Upper lobe of left lung (tissue), 6 donors: ENCODE data around the gene KCNK4. TPM values are rescaled to one million over a fixed set of nuclear protein-coding genes. Genes with fewer than 3 reads are reported as not detected.

Experiments used
- ATAC-seq, 2 donors: fragments of 200-7000 bp; cut with Tn5 transposase; one replicate each; pipeline ENCODE4 v1.9.1; 2022; ENCODE audit warnings: mild to moderate bottlenecking in 2 of 2, moderate library complexity in 2 of 2; ENCODE audit not compliant: low FRiP score in 2 of 2
- DNase-seq, 2 donors: peaks; one replicate each; pipeline ENCODE4 v3.0.0-alpha.2; 2019 to 2020
- H3K27ac ChIP-seq, 4 donors: fragments of 200-600 bp; sonication (generic); one replicate each; pipeline ENCODE4 v1.5.1; 2016 to 2019
- H3K27me3 ChIP-seq, 4 donors: fragments of 200-600 bp; sonication (generic); one replicate each; pipeline ENCODE4 v1.5.1; 2017 to 2019
- H3K36me3 ChIP-seq, 4 donors: fragments of 200-600 bp; sonication (generic); one replicate each; pipeline ENCODE4 v1.5.1; 2016 to 2019
- H3K4me1 ChIP-seq, 4 donors: fragments of 200-600 bp; sonication (generic); one replicate each; pipeline ENCODE4 v1.5.1; 2018 to 2019
- H3K4me3 ChIP-seq, 4 donors: fragments of 200-600 bp; sonication (generic); one replicate each; pipeline ENCODE4 v1.5.1; 2017 to 2019; ENCODE audit warnings: mild to moderate bottlenecking in 2 of 4, moderate library complexity in 1 of 4
- H3K9me3 ChIP-seq, 4 donors: fragments of 200-600 bp; sonication (generic); one replicate each; pipeline ENCODE4 v1.5.1; 2018 to 2019
- EP300 ChIP-seq, 4 donors: sonication (generic); formaldehyde crosslinking; IDR thresholded peaks; one replicate each; pipeline ENCODE4 v1.5.1; 2017; ENCODE audit warnings: antibody characterized with exemption in 4 of 4, control low read depth in 2 of 4
- POLR2A ChIP-seq, 4 donors: fragments of 450-650 bp; IDR thresholded peaks; one replicate each; pipeline ENCODE4 v1.5.1; 2016 to 2017; ENCODE audit warnings: antibody characterized with exemption in 4 of 4, mild to moderate bottlenecking in 2 of 4
- POLR2AphosphoS5 ChIP-seq, 2 donors: sonication (generic); formaldehyde crosslinking; IDR thresholded peaks; one replicate each; pipeline ENCODE4 v1.5.1; 2017; ENCODE audit warnings: antibody characterized with exemption in 2 of 2
- WGBS, 2 donors: methylation state at CpG; one replicate each; pipeline ENCODE4 v1.1.5; 2017 to 2018; 5-methylcytosine and 5-hydroxymethylcytosine counted together
- total RNA-seq, 6 donors: library from RNA; depleted of rRNA in 4 of 6; stranded (reverse); fragments of >200 nt in 4 of 6; gene quantifications; one replicate each; pipeline versions ENCODE4 v1.1.0 to v1.2.1, GENCODE V29; 2016 to 2021
- TF ChIP-seq, protein P1 (sequence below), 6 experiments: fragments of 450-650 bp in 4 of 6; fragments of 200-600 bp in 2 of 6; sonication (generic) in 2 of 6; IDR thresholded peaks; one replicate each; pipeline ENCODE4 v1.5.1; 2016 to 2019; ENCODE audit warnings: antibody characterized with exemption in 6 of 6
- donor health status: DM: no; HTN: no; CAD: no; lungs with moderate emphysema.
- donor health status: DM: no; HTN: yes; CAD: no; lungs with severe emphysema.

The KCNK4 gene
- total RNA-seq, 6 donors from 2014 or later = 0.17 to 0.55 (median 0.26) TPM; not detected in 3

GRCh38 chr11:64267207-64267945 lies 23.7 kb upstream of the KCNK4 start:
- Histone ChIP-seq H3K36me3 (peaks cover 4 to 48% (median 42%) of the 10 kb centered on the region in 4 donors), H3K4me1 (peaks cover 26 to 35% (median 29%) of the 10 kb centered on the region in 4 donors), H3K4me3 (no peak overlapping the region), H3K9me3 (no peaks in the 10 kb centered on the region), H3K27ac (peak overlapping the region; percentile 96 to 98 (median 96)), H3K27me3 (no peaks in the 10 kb centered on the region)
- DNase-seq = peak in 1 of 2 donors; percentile 85
- no peak for ATAC-seq
- 65 to 77% methylated on average over 17 to 24 of the region's 27 CpGs for WGBS, 2 donors
- TF ChIP-seq EP300 (IDR thresholded peaks at IDR 0.05) (no peak), POLR2AphosphoS5 (IDR thresholded peaks at IDR 0.05) (no peak), POLR2A (IDR thresholded peaks at IDR 0.05) (no peak)
- TF ChIP-seq, protein P1, sequence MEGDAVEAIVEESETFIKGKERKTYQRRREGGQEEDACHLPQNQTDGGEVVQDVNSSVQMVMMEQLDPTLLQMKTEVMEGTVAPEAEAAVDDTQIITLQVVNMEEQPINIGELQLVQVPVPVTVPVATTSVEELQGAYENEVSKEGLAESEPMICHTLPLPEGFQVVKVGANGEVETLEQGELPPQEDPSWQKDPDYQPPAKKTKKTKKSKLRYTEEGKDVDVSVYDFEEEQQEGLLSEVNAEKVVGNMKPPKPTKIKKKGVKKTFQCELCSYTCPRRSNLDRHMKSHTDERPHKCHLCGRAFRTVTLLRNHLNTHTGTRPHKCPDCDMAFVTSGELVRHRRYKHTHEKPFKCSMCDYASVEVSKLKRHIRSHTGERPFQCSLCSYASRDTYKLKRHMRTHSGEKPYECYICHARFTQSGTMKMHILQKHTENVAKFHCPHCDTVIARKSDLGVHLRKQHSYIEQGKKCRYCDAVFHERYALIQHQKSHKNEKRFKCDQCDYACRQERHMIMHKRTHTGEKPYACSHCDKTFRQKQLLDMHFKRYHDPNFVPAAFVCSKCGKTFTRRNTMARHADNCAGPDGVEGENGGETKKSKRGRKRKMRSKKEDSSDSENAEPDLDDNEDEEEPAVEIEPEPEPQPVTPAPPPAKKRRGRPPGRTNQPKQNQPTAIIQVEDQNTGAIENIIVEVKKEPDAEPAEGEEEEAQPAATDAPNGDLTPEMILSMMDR (IDR thresholded peaks at IDR 0.05) = no peak

DNA sequence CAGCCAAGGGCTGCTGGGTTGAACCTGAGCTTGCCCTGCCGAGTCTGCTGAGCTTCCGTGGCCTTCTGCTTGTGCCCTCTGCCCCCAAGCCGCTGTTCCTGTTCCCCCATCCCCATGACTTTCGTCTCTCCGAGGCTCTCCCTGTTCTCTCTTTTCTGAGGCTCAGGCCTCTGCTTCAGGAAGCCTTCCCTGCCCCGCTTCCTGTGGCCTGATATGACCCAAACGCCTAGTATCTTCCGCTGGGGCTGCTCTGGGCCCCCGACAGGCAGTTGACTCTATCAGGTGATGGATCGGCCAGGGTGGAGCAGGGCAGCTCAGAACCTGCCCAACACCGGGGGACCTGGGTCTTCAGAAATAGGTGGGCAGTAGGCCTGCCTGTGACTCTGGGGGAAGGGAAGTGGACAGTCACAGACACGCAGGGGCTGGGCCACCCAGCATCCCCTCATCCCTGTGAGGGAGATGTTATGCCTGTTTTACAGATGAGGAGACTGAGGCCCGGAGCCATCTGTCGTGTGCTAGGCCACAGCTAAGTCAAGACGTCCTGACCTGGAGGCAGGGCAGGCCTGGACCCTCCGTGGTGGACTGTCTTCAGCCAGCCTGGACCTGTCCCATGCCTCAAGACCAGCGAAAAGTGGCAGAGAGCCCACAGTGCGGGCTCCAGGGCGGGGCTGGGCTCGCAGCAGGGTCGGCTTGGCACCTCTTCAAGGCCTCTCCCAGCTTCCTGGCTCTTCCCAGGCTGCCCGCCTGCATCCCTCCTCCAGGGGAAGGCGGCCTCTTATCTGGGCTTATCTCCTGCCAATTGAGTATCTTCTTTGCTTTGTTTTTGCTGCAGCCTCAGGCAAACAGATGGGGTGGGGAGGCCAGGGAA lies 22.8 kb upstream of the KCNK4 start:
- 25 to 52% methylated on average over 12 to 22 of the region's 23 CpGs for WGBS, 2 donors
- peak; percentile 51 to 87 for DNase-seq
- no peak for ATAC-seq
- peaks cover 1 to 39% (median 33%) of the 10 kb centered on the region in 4 donors for H3K36me3 ChIP-seq
- peaks cover 29 to 38% (median 33%) of the 10 kb centered on the region in 4 donors for H3K4me1 ChIP-seq
- H3K9me3 ChIP-seq = no peaks in the 10 kb centered on the region
- H3K4me3 ChIP-seq = peak overlapping the region in 3 of 4 donors; percentile 75 to 92 (median 78)
- no peaks in the 10 kb centered on the region for H3K27me3 ChIP-seq
- TF ChIP-seq, protein P1 (IDR thresholded peaks at IDR 0.05) = peak in 2 of 6 experiments; percentile 5 to 28
- no peak for TF ChIP-seq POLR2AphosphoS5 (IDR thresholded peaks at IDR 0.05)
- peak overlapping the region; percentile 96 to 98 (median 96) for H3K27ac ChIP-seq

GRCh38 chr11:64268893-64269539 lies 22.1 kb upstream of the KCNK4 start:
- no peaks in the 10 kb centered on the region for H3K27me3 ChIP-seq
- TF ChIP-seq POLR2A (IDR thresholded peaks at IDR 0.05) (no peak), EP300 (IDR thresholded peaks at IDR 0.05) (no peak), POLR2AphosphoS5 (IDR thresholded peaks at IDR 0.05) (peak in 1 of 2 donors; percentile 26)
- peak in 1 of 2 donors; percentile 70 for DNase-seq
- H3K4me3 ChIP-seq = peak overlapping the region; percentile 75 to 92 (median 80)
- 2 to 3% methylated on average over 20 to 27 of the region's 34 CpGs for WGBS, 2 donors
- no peaks in the 10 kb centered on the region for H3K9me3 ChIP-seq
- H3K27ac ChIP-seq = peak overlapping the region; percentile 96 to 98 (median 96)
- peaks cover 0 to 32% (median 25%) of the 10 kb centered on the region in 4 donors for H3K36me3 ChIP-seq
- peak; percentile 0 to 42 for ATAC-seq
- peaks cover 29 to 39% (median 34%) of the 10 kb centered on the region in 4 donors for H3K4me1 ChIP-seq

DNA sequence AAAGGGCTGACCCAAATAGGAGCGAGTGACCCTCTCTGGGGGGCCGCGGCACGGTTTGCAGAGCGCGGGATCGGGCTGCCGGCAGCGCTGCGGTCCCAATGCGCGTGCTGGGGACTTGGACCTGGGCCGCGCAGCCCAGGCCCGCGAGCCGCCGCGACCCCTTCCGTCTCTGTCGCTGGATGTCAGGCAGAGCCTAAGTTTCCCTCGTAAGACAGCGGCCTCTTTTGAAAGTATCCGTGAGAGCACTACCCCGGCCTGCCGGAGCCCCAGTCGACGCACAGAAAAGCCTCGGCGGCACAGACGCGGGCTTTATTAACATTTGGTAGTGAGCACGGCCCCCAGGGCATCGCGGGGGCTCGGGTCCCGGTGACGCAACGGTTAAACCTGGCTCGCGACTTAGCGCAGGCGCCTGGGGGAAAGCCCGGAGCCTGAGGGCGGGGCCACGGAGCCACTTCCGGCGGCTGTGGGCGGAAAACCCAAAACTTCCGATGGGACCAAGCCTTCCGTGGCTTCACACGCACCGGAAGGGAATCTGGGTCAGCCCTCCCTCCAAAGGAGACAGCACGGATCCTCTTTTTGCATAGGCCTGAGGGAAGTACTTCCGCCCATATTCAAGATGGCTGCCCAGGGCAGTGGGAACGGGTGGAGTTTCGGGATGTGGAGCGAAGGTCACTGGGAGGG lies 21.4 kb upstream of the KCNK4 start:
- DNase-seq (peak; percentile 98 to 99), ATAC-seq (peak; percentile 93 to 96)
- peaks cover 29 to 41% (median 34%) of the 10 kb centered on the region in 4 donors for H3K4me1 ChIP-seq
- 0% methylated on average over 8 to 36 of the region's 58 CpGs for WGBS, 2 donors
- peak overlapping the region; percentile 96 to 98 (median 96) for H3K27ac ChIP-seq
- peaks cover 0 to 25% (median 22%) of the 10 kb centered on the region in 4 donors for H3K36me3 ChIP-seq
- no peaks in the 10 kb centered on the region for H3K9me3 ChIP-seq
- no peaks in the 10 kb centered on the region for H3K27me3 ChIP-seq
- TF ChIP-seq, protein P1 (IDR thresholded peaks at IDR 0.05) = peak in 5 of 6 experiments; percentile 13 to 32 (median 26)
- TF ChIP-seq POLR2AphosphoS5 (IDR thresholded peaks at IDR 0.05) = peak; percentile 96 to 98
- peak in 2 of 4 donors; percentile 63 to 69 for TF ChIP-seq EP300 (IDR thresholded peaks at IDR 0.05)
- peak in 3 of 4 donors; percentile 42 to 74 (median 64) for TF ChIP-seq POLR2A (IDR thresholded peaks at IDR 0.05)
- H3K4me3 ChIP-seq = peak overlapping the region; percentile 75 to 92 (median 80)
